Measurements from ENCODE around the gene LRP2. TPM values are rescaled to one million over a fixed set of nuclear protein-coding genes. Genes with fewer than 3 reads are reported as not detected.

LRP2 gene
- total and polyA plus RNA-seq, 2 donors (not counting 1 experiment from before 2014, with no cell fraction given) = under 0.01 TPM; not detected in 1

DNA sequence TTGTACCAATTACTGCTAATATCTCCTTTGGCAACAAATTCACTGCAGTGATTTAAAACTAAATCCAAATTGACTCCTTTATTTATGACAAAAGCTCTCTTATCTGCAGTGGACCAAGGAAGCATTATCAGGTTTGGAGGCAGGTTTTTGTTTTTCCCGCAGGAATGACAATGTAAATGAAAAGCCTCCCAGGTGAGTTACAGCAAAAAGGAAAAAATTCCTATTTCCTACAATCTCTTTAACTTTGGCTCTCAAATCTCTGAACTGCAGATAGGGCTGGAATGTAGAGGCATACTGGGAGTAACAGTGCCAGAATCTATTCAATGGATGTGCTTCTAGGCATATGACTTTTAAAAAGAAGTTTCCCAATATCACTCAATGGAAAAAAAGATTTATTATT is 28.9 kb upstream of the LRP2 start:
- Histone ChIP-seq H3K27ac (ENCODE audit: insufficient read depth, low read length) (no peak overlapping the region), H2AFZ (ENCODE audit: low read length) (no peak overlapping the region), H3K9ac (ENCODE audit: insufficient read depth, low read length) (no peak overlapping the region), H3K9me3 (ENCODE audit: control insufficient read depth, insufficient read depth, low read depth, low read length) (no peaks in the 10 kb centered on the region), H3K4me2 (ENCODE audit: extremely low read depth, insufficient read depth, low read length) (no peak overlapping the region), H3K36me3 (ENCODE audit: control insufficient read depth, insufficient read depth, low read length) (no peaks in the 10 kb centered on the region), H3K4me1 (ENCODE audit: control insufficient read depth, extremely low read depth, insufficient read depth, low read length) (no peaks in the 10 kb centered on the region), H3K27me3 (ENCODE audit: control insufficient read depth, insufficient read depth, low read length) (peaks cover 2% of the 10 kb centered on the region), H3K79me2 (ENCODE audit: control insufficient read depth, insufficient read depth, low read length) (no peaks in the 10 kb centered on the region), H3K4me3 (replicated peaks in 1 of 4; ENCODE audit: control extremely low read depth in 1 of 4, insufficient read depth in 1 of 4, low read depth in 3 of 4, low read length in 4 of 4) (no peak overlapping the region), H4K20me1 (ENCODE audit: control insufficient read depth, extremely low read depth, insufficient read depth, low read length) (no peaks in the 10 kb centered on the region)
- no peak for DNase-seq (ENCODE audit: low read depth in 2 of 2)
- TF ChIP-seq EZH2 (IDR thresholded peaks at IDR 0.05; ENCODE audit: low read length, missing control alignments) = no peak

DNA sequence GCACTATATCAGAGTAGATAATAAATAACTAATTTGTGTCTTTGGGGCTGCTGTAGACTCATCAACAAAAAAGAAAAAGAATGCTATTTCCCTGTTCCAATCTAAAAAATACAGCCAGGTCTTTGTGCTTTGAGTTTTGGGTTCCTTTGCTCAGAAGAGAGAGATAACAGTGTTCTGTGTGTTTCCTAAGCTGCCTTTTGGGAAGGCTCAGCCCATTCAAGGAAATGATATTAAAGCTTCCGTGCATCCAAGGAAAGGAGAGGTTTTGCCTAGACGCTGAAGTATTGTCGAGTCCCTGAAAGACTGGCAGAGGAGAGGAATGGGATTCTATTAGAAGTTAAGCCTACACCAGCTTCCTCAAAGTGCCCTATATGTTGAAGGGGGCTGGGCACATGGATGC is 25.8 kb upstream of the LRP2 start:
- no peak overlapping the region for H3K4me2 ChIP-seq (ENCODE audit: extremely low read depth, insufficient read depth, low read length)
- no peak overlapping the region for H2AFZ ChIP-seq (ENCODE audit: low read length)
- no peak overlapping the region for H3K27ac ChIP-seq (ENCODE audit: insufficient read depth, low read length)
- DNase-seq (ENCODE audit: low read depth in 2 of 2) = no peak
- no peaks in the 10 kb centered on the region for H3K9me3 ChIP-seq (ENCODE audit: control insufficient read depth, insufficient read depth, low read depth, low read length)
- no peak overlapping the region for H3K4me3 ChIP-seq (replicated peaks in 1 of 4; ENCODE audit: control extremely low read depth in 1 of 4, insufficient read depth in 1 of 4, low read depth in 3 of 4, low read length in 4 of 4)
- no peaks in the 10 kb centered on the region for H3K36me3 ChIP-seq (ENCODE audit: control insufficient read depth, insufficient read depth, low read length)
- no peaks in the 10 kb centered on the region for H3K27me3 ChIP-seq (ENCODE audit: control insufficient read depth, insufficient read depth, low read length)
- H3K4me1 ChIP-seq (ENCODE audit: control insufficient read depth, extremely low read depth, insufficient read depth, low read length) = no peaks in the 10 kb centered on the region
- no peaks in the 10 kb centered on the region for H4K20me1 ChIP-seq (ENCODE audit: control insufficient read depth, extremely low read depth, insufficient read depth, low read length)
- no peak for TF ChIP-seq EZH2 (IDR thresholded peaks at IDR 0.05; ENCODE audit: low read length, missing control alignments)
- TF ChIP-seq, protein P1, sequence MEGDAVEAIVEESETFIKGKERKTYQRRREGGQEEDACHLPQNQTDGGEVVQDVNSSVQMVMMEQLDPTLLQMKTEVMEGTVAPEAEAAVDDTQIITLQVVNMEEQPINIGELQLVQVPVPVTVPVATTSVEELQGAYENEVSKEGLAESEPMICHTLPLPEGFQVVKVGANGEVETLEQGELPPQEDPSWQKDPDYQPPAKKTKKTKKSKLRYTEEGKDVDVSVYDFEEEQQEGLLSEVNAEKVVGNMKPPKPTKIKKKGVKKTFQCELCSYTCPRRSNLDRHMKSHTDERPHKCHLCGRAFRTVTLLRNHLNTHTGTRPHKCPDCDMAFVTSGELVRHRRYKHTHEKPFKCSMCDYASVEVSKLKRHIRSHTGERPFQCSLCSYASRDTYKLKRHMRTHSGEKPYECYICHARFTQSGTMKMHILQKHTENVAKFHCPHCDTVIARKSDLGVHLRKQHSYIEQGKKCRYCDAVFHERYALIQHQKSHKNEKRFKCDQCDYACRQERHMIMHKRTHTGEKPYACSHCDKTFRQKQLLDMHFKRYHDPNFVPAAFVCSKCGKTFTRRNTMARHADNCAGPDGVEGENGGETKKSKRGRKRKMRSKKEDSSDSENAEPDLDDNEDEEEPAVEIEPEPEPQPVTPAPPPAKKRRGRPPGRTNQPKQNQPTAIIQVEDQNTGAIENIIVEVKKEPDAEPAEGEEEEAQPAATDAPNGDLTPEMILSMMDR (conservative IDR thresholded peaks at IDR 0.05 in 1 of 2, IDR thresholded peaks at IDR 0.05 in 1 of 2; ENCODE audit: low read depth in 1 of 2, low read length in 2 of 2) = no peak
- no peaks in the 10 kb centered on the region for H3K79me2 ChIP-seq (ENCODE audit: control insufficient read depth, insufficient read depth, low read length)
- H3K9ac ChIP-seq (ENCODE audit: insufficient read depth, low read length) = no peak overlapping the region

DNA sequence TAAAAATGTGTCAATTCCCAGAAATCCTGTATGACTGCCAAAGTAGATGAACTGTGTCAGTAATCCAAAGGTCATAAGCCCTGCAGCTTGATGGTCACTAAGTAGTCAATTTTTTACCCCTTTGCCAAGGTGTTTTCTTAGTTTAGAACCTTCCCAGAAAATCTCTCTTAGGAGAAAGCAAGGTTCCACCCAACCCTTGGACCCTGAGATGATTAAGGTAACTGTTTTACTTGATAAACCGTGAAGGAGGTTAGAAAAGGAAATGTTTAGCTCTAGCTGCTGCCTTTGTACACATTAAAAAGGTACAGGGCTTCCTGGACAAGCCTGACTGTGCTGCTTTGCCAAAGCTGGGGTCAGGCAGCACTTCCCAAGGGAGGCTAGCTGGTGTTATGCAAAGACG is 24.4 kb upstream of the LRP2 start:
- H3K9me3 ChIP-seq (ENCODE audit: control insufficient read depth, insufficient read depth, low read depth, low read length) = no peaks in the 10 kb centered on the region
- no peak overlapping the region for H3K9ac ChIP-seq (ENCODE audit: insufficient read depth, low read length)
- TF ChIP-seq, protein P1 (conservative IDR thresholded peaks at IDR 0.05 in 1 of 2, IDR thresholded peaks at IDR 0.05 in 1 of 2; ENCODE audit: low read depth in 1 of 2, low read length in 2 of 2) = no peak
- TF ChIP-seq EZH2 (IDR thresholded peaks at IDR 0.05; ENCODE audit: low read length, missing control alignments) = no peak

More for the DNA sequence above, 24.4 kb upstream of the LRP2 start:
- Histone ChIP-seq H3K4me3 (replicated peaks in 1 of 4; ENCODE audit: control extremely low read depth in 1 of 4, insufficient read depth in 1 of 4, low read depth in 3 of 4, low read length in 4 of 4) (no peak overlapping the region), H3K36me3 (ENCODE audit: control insufficient read depth, insufficient read depth, low read length) (no peaks in the 10 kb centered on the region), H4K20me1 (ENCODE audit: control insufficient read depth, extremely low read depth, insufficient read depth, low read length) (no peaks in the 10 kb centered on the region), H3K27ac (ENCODE audit: insufficient read depth, low read length) (no peak overlapping the region), H3K4me1 (ENCODE audit: control insufficient read depth, extremely low read depth, insufficient read depth, low read length) (no peaks in the 10 kb centered on the region), H2AFZ (ENCODE audit: low read length) (no peak overlapping the region), H3K4me2 (ENCODE audit: extremely low read depth, insufficient read depth, low read length) (no peak overlapping the region), H3K79me2 (ENCODE audit: control insufficient read depth, insufficient read depth, low read length) (no peaks in the 10 kb centered on the region), H3K27me3 (ENCODE audit: control insufficient read depth, insufficient read depth, low read length) (no peaks in the 10 kb centered on the region)
- DNase-seq (ENCODE audit: low read depth in 2 of 2) = no peak
